Tibial nerve (tissue), 4 donors: ENCODE measurements around the gene PNLIPRP3.

Experiments
- CTCF ChIP-seq, 5 experiments: fragments of 200-600 bp in 3 of 5; fragments of 450-650 bp in 2 of 5; sonication (generic) in 3 of 5; IDR thresholded peaks; one replicate each; pipeline ENCODE4 v1.5.1; 2016 to 2019; ENCODE audit warnings: antibody characterized with exemption in 5 of 5, mild to moderate bottlenecking in 3 of 5, moderate library complexity in 2 of 5
- EP300 ChIP-seq, 2 donors: sonication (generic); formaldehyde crosslinking; IDR thresholded peaks; one replicate each; pipeline ENCODE4 v1.6.1; 2017; ENCODE audit warnings: antibody characterized with exemption in 2 of 2, mild to moderate bottlenecking in 1 of 2

- TF ChIP-seq EP300 (IDR thresholded peaks at IDR 0.05) (no peak), CTCF (IDR thresholded peaks at IDR 0.05) (peak; percentile 40 to 74 (median 58))
Measured at GRCh38 chr10:116444527-116445142, 17.0 kb downstream of the PNLIPRP3 start.
